Right lobe of liver (tissue), 6 donors: ENCODE results near the gene CRTC1. TPM values are rescaled to one million over a fixed set of nuclear protein-coding genes. Genes with fewer than 3 reads are reported as not detected.

Source experiments
- ATAC-seq, 4 donors: fragments of 200-7000 bp; cut with Tn5 transposase; one replicate each; pipeline ENCODE4 v1.9.1; 2020; ENCODE audit warnings: mild to moderate bottlenecking in 4 of 4, moderate library complexity in 4 of 4
- DNase-seq, 3 donors: peaks; one replicate each; pipeline ENCODE4 v3.0.0-alpha.2; 2020
- H3K27ac ChIP-seq, 3 donors: fragments of 200-600 bp; one replicate each; pipeline ENCODE4 v1.8.0; 2022
- H3K27me3 ChIP-seq, 2 donors: fragments of 200-600 bp; one replicate each; pipeline ENCODE4 v1.8.0; 2022
- H3K36me3 ChIP-seq, 4 donors: fragments of 200-600 bp; sonication (generic) in 1 of 4; one replicate each; pipeline versions ENCODE4 v1.5.1 to v1.8.0; 2017 to 2022; ENCODE audit warnings: control low read depth in 1 of 4
- H3K4me1 ChIP-seq, 4 donors: fragments of 200-600 bp; sonication (generic) in 1 of 4; one replicate each; pipeline versions ENCODE4 v1.5.1 to v1.8.0; 2017 to 2022; ENCODE audit warnings: control low read depth in 1 of 4
- H3K4me3 ChIP-seq, 3 donors: fragments of 200-600 bp; one replicate each; pipeline ENCODE4 v1.8.0; 2022
- H3K9me3 ChIP-seq, 4 donors: fragments of 200-600 bp; sonication (generic) in 1 of 4; one replicate each; pipeline versions ENCODE4 v1.5.1 to v1.8.0; 2017 to 2022; ENCODE audit warnings: control low read depth in 1 of 4
- POLR2A ChIP-seq: fragments of 450-650 bp; IDR thresholded peaks from one replicate; pipeline ENCODE4 v1.6.1; 2017; ENCODE audit warnings: antibody characterized with exemption, mild to moderate bottlenecking
- WGBS: methylation state at CpG from one replicate; pipeline ENCODE4 v1.1.6; 2018; ENCODE audit warnings: low coverage, low lambda C conversion rate; ENCODE audit not compliant: insufficient coverage; ENCODE audit errors: missing lambda C conversion rate; 5-methylcytosine and 5-hydroxymethylcytosine counted together
- intact Hi-C, 2 donors: fragments of 100-400 bp; cut with DNase I; formaldehyde crosslinking; loops; one replicate each; pipeline versions ENCODE4 v1.11.2 to v1.14.1; 2022
- total RNA-seq, 6 experiments: library from RNA; depleted of rRNA in 2 of 6; stranded (reverse); fragments of >200 nt in 2 of 6; fragmentation: NEBNext Ultra II Directional in 3 of 6; extraction: Animal tissue kit (Norgen Biotek cat#: 25700) in 3 of 6; gene quantifications; one replicate each; pipeline versions ENCODE4 v1.1.0 to v1.2.4, GENCODE V29; 2016 to 2023
- TF ChIP-seq, protein P1 (sequence below), 4 donors: fragments of 200-600 bp in 3 of 4; fragments of 450-650 bp in 1 of 4; IDR thresholded peaks; one replicate each; pipeline versions ENCODE4 v1.5.1 to v1.8.0; 2016 to 2022; ENCODE audit warnings: antibody characterized with exemption in 4 of 4, mild to moderate bottlenecking in 2 of 4
- donor health status: DM: no; HTN: yes; CAD: no.
- donor health status: DM: no; HTN: no; CAD: no.
- donor health status: DM: no; HTN: no; CAD: no.
- donor health status: DM: no; HTN: yes; CAD: no.
- donor health status: DM: no; HTN: yes; CAD: no.

Gene CRTC1
- total RNA-seq, 6 experiments from 2014 or later = 1.7 to 7.2 (median 4.9) TPM

DNA sequence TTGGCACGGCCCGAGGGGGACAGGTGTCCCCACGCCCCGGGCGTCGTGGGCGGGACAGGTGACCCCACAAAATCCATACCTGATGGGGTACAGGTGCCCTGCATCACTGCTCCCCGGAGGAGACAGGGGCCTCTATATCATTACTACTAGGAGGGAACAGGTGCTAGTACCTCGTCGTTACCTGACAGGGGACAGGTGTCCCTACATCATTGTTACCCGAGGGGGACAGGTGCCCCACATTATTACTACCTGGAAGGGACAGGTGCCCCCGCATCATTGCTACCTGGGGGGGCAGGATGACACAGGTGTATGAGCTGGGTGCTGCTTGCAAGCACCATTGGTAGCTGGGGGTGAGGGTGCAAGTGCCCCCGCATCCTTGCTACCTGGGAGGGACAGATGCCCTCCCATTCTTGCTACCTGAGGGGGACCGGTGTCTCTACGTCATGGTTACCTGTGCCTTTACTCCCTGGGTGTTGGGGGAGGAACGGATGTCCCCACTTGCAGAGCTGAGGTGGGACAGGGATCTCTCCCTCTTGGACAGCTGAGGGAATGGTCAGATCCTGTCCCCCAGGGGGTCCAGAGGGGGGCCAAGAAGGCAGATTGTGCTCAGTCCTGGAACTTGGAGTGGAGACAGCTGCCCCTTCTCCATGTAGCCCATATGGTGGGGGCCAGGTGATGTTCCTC, 620 bp downstream of the CRTC1 start:
- Histone ChIP-seq H3K27me3 (no peaks in the 10 kb centered on the region), H3K4me3 (peak overlapping the region; percentile 35 to 63 (median 55)), H3K27ac (no peak overlapping the region), H3K4me1 (peaks cover 0 to 24% (median 0%) of the 10 kb centered on the region in 4 donors), H3K36me3 (no peaks in the 10 kb centered on the region), H3K9me3 (no peaks in the 10 kb centered on the region)
- ATAC-seq (no peak), DNase-seq (no peak)
- intact Hi-C loops = no loop called here
- TF ChIP-seq, protein P1, sequence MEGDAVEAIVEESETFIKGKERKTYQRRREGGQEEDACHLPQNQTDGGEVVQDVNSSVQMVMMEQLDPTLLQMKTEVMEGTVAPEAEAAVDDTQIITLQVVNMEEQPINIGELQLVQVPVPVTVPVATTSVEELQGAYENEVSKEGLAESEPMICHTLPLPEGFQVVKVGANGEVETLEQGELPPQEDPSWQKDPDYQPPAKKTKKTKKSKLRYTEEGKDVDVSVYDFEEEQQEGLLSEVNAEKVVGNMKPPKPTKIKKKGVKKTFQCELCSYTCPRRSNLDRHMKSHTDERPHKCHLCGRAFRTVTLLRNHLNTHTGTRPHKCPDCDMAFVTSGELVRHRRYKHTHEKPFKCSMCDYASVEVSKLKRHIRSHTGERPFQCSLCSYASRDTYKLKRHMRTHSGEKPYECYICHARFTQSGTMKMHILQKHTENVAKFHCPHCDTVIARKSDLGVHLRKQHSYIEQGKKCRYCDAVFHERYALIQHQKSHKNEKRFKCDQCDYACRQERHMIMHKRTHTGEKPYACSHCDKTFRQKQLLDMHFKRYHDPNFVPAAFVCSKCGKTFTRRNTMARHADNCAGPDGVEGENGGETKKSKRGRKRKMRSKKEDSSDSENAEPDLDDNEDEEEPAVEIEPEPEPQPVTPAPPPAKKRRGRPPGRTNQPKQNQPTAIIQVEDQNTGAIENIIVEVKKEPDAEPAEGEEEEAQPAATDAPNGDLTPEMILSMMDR (IDR thresholded peaks at IDR 0.05) = no peak
- TF ChIP-seq POLR2A = no peak
- WGBS = 0% methylated on average over 5 of the region's 16 CpGs

DNA sequence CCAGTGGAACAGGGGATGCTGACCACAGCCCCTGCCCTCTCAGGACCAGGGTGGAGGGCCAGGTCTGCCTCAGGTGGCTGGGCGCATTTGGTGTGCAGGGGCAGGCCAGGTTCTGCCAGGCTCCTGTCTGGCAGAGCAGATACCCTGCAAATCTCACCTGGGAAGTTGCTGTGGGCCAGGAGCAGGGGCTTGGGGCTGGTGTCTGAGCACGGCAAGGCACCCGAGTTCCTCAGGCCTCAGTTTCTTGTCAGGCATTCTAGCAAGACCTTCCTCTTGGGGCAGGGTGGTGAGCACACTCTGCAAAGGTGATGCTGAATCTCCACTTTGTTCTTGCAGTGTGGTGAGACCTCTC, 1.1 kb downstream of the CRTC1 start:
- intact Hi-C loops = no loop called here
- H3K9me3 ChIP-seq = no peaks in the 10 kb centered on the region
- WGBS = no CpG with 5 or more reads among the region's 3 CpGs
- DNase-seq (no peak), ATAC-seq (no peak)
- TF ChIP-seq POLR2A = no peak
- TF ChIP-seq, protein P1 (IDR thresholded peaks at IDR 0.05) = no peak
- H3K4me3 ChIP-seq = no peak overlapping the region
- H3K4me1 ChIP-seq = peaks cover 0 to 24% (median 0%) of the 10 kb centered on the region in 4 donors
- H3K27ac ChIP-seq = no peak overlapping the region
- H3K36me3 ChIP-seq = no peaks in the 10 kb centered on the region
- no peaks in the 10 kb centered on the region for H3K27me3 ChIP-seq

DNA sequence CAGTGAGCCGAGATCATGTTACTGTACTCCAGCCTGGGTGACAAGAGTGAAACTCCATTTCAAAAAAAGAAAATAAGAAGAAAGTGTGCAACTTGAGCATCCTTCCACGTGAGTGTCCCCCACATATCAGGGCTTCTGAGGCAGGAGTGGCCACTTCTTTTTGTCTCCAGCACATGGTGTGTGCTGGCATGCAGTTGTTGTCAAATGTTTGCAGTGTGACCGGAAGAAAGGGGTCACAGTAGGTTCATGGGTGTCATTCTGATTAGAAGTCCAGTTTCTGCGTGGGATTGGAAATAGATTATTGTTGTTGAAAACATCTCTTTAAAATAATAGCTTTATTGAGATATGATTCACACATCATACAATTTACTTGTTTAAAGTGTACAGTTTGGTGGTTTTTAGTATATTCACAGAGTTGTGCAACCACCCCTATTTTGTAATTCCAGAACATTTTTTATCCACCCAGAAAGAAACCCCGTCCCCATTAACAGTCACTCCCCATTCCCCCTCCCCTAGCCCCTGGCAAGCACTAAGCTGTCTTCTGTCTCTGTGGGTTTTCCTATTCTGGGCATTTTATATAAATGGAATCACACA, 2.2 kb downstream of the CRTC1 start:
- peaks cover 0 to 24% (median 0%) of the 10 kb centered on the region in 4 donors for H3K4me1 ChIP-seq
- H3K4me3 ChIP-seq = no peak overlapping the region
- intact Hi-C loops = no loop called here
- no peaks in the 10 kb centered on the region for H3K27me3 ChIP-seq
- no peak for TF ChIP-seq POLR2A
- TF ChIP-seq, protein P1 (IDR thresholded peaks at IDR 0.05) = no peak
- no peak for DNase-seq
- peak; percentile 43 to 53 (median 50) for ATAC-seq
- no peak overlapping the region for H3K27ac ChIP-seq
- WGBS = 38% methylated on average over 5 of the region's 5 CpGs
- H3K9me3 ChIP-seq = no peaks in the 10 kb centered on the region
- H3K36me3 ChIP-seq = no peaks in the 10 kb centered on the region

DNA sequence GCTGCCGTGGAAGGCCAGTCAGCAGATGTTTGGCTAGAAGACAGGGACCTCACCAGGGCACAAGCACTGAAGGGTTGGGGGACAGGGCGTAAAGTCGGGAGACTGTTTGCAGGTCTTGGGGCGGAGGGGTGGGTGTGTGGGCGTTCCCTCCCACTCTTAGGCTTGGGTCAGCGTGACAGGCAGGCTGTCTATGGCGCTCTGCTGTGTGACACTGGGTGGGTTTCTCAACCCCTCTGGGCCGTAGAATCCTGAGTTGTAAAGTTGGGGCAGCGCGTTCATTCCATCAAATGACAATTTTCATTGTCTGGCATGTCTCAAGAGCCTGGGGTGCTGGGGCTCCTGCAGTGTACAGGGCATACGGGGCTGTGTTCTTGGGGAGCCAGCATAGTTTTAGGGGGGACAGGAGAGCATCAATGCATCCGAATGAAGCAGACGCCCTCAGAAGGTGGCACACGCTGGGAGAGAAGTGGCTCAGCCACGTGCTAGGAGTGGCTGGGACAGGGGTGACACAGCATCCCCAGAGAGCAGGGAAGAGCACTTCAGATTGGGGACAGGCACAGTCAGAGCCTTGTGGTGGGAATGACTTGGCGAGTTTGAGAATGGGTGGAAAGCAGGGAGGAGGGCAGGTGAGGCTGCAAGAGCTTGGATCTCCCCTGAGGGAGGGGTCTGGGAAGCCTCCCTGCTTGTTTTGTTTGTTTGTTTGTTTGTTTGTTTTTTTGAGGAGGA, 4.4 kb downstream of the CRTC1 start:
- no peak overlapping the region for H3K27ac ChIP-seq
- 74% methylated on average over 6 of the region's 16 CpGs for WGBS
- ATAC-seq (no peak), DNase-seq (no peak)
- intact Hi-C loops = no loop called here
- no peaks in the 10 kb centered on the region for H3K27me3 ChIP-seq
- TF ChIP-seq, protein P1 (IDR thresholded peaks at IDR 0.05) = no peak
- no peak for TF ChIP-seq POLR2A
- H3K4me3 ChIP-seq = no peak overlapping the region
- H3K36me3 ChIP-seq = no peaks in the 10 kb centered on the region
- peaks cover 0 to 22% (median 0%) of the 10 kb centered on the region in 4 donors for H3K4me1 ChIP-seq
- no peaks in the 10 kb centered on the region for H3K9me3 ChIP-seq
